Activated naive CD4-positive, alpha-beta T cell treated with anti-CD3 and anti-CD28 coated beads, Interleukin-2, amount 50 U/mL, for 16 hours (primary cell): ENCODE data around the gene VAPB.
"Not testable (repeated sequence)": the region's sequence is repeated elsewhere in the genome, so short reads cannot be mapped to it uniquely, and the experiment has no call there.

ENCODE experiments used
- DNase-seq: peaks from one replicate; pipeline ENCODE4 v3.0.0-alpha.2; 2020

The VAPB gene

GRCh38 chr20:58408603-58409246 lies 19.7 kb downstream of the VAPB start:
- DNase-seq: no peak

GRCh38 chr20:58414216-58414615 lies 25.2 kb downstream of the VAPB start:
- not testable (repeated sequence) for DNase-seq

GRCh38 chr20:58414786-58415185 lies 25.8 kb downstream of the VAPB start:
- DNase-seq: not testable (repeated sequence)

- DNase-seq: no peak
These were observed 27.0 kb downstream of the VAPB start for GRCh38 chr20:58416057-58416456.

GRCh38 chr20:58416835-58417234 lies 27.8 kb downstream of the VAPB start:
- no peak for DNase-seq

GRCh38 chr20:58417438-58417837 lies 28.4 kb downstream of the VAPB start:
- no peak for DNase-seq

- no peak for DNase-seq
These were observed 30.1 kb downstream of the VAPB start for GRCh38 chr20:58418949-58419748.

- DNase-seq: no peak
These were observed 31.9 kb downstream of the VAPB start for GRCh38 chr20:58420798-58421496.

GRCh38 chr20:58421497-58421850 lies 32.4 kb downstream of the VAPB start:
- no peak for DNase-seq

- no peak for DNase-seq
These were observed 35.4 kb downstream of the VAPB start for GRCh38 chr20:58424218-58424969.

GRCh38 chr20:58427571-58427970 lies 38.5 kb downstream of the VAPB start:
- DNase-seq: not testable (repeated sequence)

GRCh38 chr20:58428364-58428763 lies 39.3 kb downstream of the VAPB start:
- DNase-seq: no peak

GRCh38 chr20:58429303-58429702 lies 40.3 kb downstream of the VAPB start:
- DNase-seq: no peak

GRCh38 chr20:58431134-58431533 lies 42.1 kb downstream of the VAPB start:
- DNase-seq: no peak

- DNase-seq: no peak
These were observed 43.3 kb downstream of the VAPB start for GRCh38 chr20:58432186-58432954.

GRCh38 chr20:58433029-58433647 lies 44.1 kb downstream of the VAPB start:
- DNase-seq: no peak

GRCh38 chr20:58433759-58434158 lies 44.7 kb downstream of the VAPB start:
- DNase-seq: no peak

GRCh38 chr20:58434326-58434725 lies 45.3 kb downstream of the VAPB start:
- DNase-seq: no peak

GRCh38 chr20:58435237-58435636 lies 46.2 kb downstream of the VAPB start:
- no peak for DNase-seq

GRCh38 chr20:58436868-58437645 lies 48.0 kb downstream of the VAPB start:
- no peak for DNase-seq
